Ovary (tissue), 3 donors: Measurements from ENCODE around the gene NDUFC2.

ENCODE experiments used
- CTCF ChIP-seq, 3 donors: fragments of 450-650 bp in 2 of 3; fragments of 200-600 bp in 1 of 3; IDR thresholded peaks; one replicate each; pipeline versions ENCODE4 v1.5.1 to v1.8.0; 2016 to 2022; ENCODE audit warnings: antibody characterized with exemption in 3 of 3, mild to moderate bottlenecking in 1 of 3
- EP300 ChIP-seq: sonication (generic); formaldehyde crosslinking; IDR thresholded peaks from one replicate; pipeline ENCODE4 v1.6.1; 2017; ENCODE audit warnings: antibody characterized with exemption
- POLR2A ChIP-seq: fragments of 450-650 bp; IDR thresholded peaks from one replicate; pipeline ENCODE4 v1.6.1; 2017; ENCODE audit warnings: antibody characterized with exemption, mild to moderate bottlenecking, moderate library complexity
- donor health status: DM: no; HTN: no; CAD: no.

DNA sequence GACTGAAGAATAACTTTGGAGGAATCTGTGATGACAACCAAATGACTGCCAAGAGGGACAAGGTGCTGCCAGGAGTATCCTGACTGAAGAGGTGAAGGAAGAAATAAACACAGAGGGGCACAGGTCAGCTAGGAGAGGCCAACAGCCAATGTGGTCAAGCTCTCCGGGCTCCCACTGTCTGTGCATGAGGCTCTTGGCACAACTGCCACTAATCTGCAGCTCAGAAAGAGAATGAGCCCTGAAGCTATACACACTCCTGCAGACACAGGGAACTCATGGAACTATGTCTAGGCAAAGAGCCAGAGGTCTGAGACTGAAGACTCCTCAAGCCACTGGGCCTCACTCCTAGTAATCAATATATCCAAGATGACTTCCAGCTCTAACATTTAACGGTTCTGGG is 9.0 kb downstream of the NDUFC2 start:
- TF ChIP-seq CTCF (IDR thresholded peaks at IDR 0.05) (no peak), POLR2A (no peak), EP300 (no peak)
